ENCODE measurements around the gene TJP1. TPM values are rescaled to one million over a fixed set of nuclear protein-coding genes. Genes with fewer than 3 reads are reported as not detected.
"Not testable (repeated sequence)": the region's sequence is repeated elsewhere in the genome, so short reads cannot be mapped to it uniquely, and the experiment has no call there.

Gene TJP1
- total RNA-seq, 1 experiment from 2014 or later: 44.3 TPM

GRCh38 chr15:29820394-29821154 lies 1.7 kb downstream of the TJP1 start:
- Mint-ChIP-seq H3K4me3 (ENCODE audit: low read depth, unreplicated experiment) (peak overlapping the region; percentile 58), H3K36me3 (ENCODE audit: insufficient read depth, unreplicated experiment) (peaks cover 14% of the 10 kb centered on the region), H3K4me1 (ENCODE audit: low read depth, unreplicated experiment) (no peaks in the 10 kb centered on the region), H3K27ac (ENCODE audit: unreplicated experiment) (no peak overlapping the region), H3K9me3 (ENCODE audit: low read depth, unreplicated experiment) (no peaks in the 10 kb centered on the region), H3K27me3 (ENCODE audit: unreplicated experiment) (no peaks in the 10 kb centered on the region)
- no peak for TF ChIP-seq CTCF (IDR thresholded peaks at IDR 0.05; ENCODE audit: unreplicated experiment)
- no peak for DNase-seq
- CTCF ChIA-PET: no interaction called here
- intact Hi-C loops (cut with micrococcal nuclease; ENCODE audit: unreplicated experiment): loop anchor here (1.0 to 2.0 kb wide), 2 partner anchors 8 to 104 kb away; no protein-coding TSS in a partner anchor
- BruUV-seq (replicated peaks): TSS peak; percentile 51

- no peaks in the 10 kb centered on the region for H3K27me3 Mint-ChIP-seq (ENCODE audit: unreplicated experiment)
- CTCF ChIA-PET: no interaction called here
- no peaks in the 10 kb centered on the region for H3K4me1 Mint-ChIP-seq (ENCODE audit: low read depth, unreplicated experiment)
These were observed 2.3 kb downstream of the TJP1 start for GRCh38 chr15:29819979-29820378.

GRCh38 chr15:29818141-29818540 lies 4.1 kb downstream of the TJP1 start:
- CTCF ChIA-PET: no interaction called here
- intact Hi-C loops (cut with micrococcal nuclease; ENCODE audit: unreplicated experiment): loop anchor here (10.0 kb wide), 1 partner anchor 143 kb away; no protein-coding TSS in a partner anchor
- no peak overlapping the region for H3K4me3 Mint-ChIP-seq (ENCODE audit: low read depth, unreplicated experiment)
- no peaks in the 10 kb centered on the region for H3K4me1 Mint-ChIP-seq (ENCODE audit: low read depth, unreplicated experiment)
- H3K9me3 Mint-ChIP-seq (ENCODE audit: low read depth, unreplicated experiment): no peaks in the 10 kb centered on the region
- no TSS peak for BruUV-seq (replicated peaks)
- TF ChIP-seq CTCF (IDR thresholded peaks at IDR 0.05; ENCODE audit: unreplicated experiment): no peak
- H3K27me3 Mint-ChIP-seq (ENCODE audit: unreplicated experiment): no peaks in the 10 kb centered on the region
- DNase-seq: no peak
- H3K36me3 Mint-ChIP-seq (ENCODE audit: insufficient read depth, unreplicated experiment): peaks cover 14% of the 10 kb centered on the region
- no peak overlapping the region for H3K27ac Mint-ChIP-seq (ENCODE audit: unreplicated experiment)

More at GRCh38 chr15:29819979-29820378, 2.3 kb downstream of the TJP1 start:
- Mint-ChIP-seq H3K9me3 (ENCODE audit: low read depth, unreplicated experiment) (no peaks in the 10 kb centered on the region), H3K36me3 (ENCODE audit: insufficient read depth, unreplicated experiment) (peaks cover 14% of the 10 kb centered on the region), H3K4me3 (ENCODE audit: low read depth, unreplicated experiment) (peak overlapping the region; percentile 58), H3K27ac (ENCODE audit: unreplicated experiment) (no peak overlapping the region)
- no peak for TF ChIP-seq CTCF (IDR thresholded peaks at IDR 0.05; ENCODE audit: unreplicated experiment)
- intact Hi-C loops (cut with micrococcal nuclease; ENCODE audit: unreplicated experiment): loop anchor here (1.0 to 10.0 kb wide), 3 partner anchors 8 to 145 kb away; no protein-coding TSS in a partner anchor
- BruUV-seq (replicated peaks): no TSS peak
- no peak for DNase-seq

GRCh38 chr15:29817455-29817854 lies 4.8 kb downstream of the TJP1 start:
- H3K27ac Mint-ChIP-seq (ENCODE audit: unreplicated experiment); H3K4me3 Mint-ChIP-seq (ENCODE audit: low read depth, unreplicated experiment); H3K27me3 Mint-ChIP-seq (ENCODE audit: unreplicated experiment); BruUV-seq (replicated peaks); H3K4me1 Mint-ChIP-seq (ENCODE audit: low read depth, unreplicated experiment); H3K9me3 Mint-ChIP-seq (ENCODE audit: low read depth, unreplicated experiment); CTCF ChIA-PET; DNase-seq: not testable (repeated sequence)
- peaks cover 14% of the 10 kb centered on the region for H3K36me3 Mint-ChIP-seq (ENCODE audit: insufficient read depth, unreplicated experiment)
- intact Hi-C loops (cut with micrococcal nuclease; ENCODE audit: unreplicated experiment): loop anchor here (10.0 kb wide), 1 partner anchor 143 kb away; no protein-coding TSS in a partner anchor
